ENCODE measurements around the gene ANKRD10.
A peak's percentile ranks its signal among the peaks of the same experiment; 100 is the strongest.

Gene ANKRD10

DNA sequence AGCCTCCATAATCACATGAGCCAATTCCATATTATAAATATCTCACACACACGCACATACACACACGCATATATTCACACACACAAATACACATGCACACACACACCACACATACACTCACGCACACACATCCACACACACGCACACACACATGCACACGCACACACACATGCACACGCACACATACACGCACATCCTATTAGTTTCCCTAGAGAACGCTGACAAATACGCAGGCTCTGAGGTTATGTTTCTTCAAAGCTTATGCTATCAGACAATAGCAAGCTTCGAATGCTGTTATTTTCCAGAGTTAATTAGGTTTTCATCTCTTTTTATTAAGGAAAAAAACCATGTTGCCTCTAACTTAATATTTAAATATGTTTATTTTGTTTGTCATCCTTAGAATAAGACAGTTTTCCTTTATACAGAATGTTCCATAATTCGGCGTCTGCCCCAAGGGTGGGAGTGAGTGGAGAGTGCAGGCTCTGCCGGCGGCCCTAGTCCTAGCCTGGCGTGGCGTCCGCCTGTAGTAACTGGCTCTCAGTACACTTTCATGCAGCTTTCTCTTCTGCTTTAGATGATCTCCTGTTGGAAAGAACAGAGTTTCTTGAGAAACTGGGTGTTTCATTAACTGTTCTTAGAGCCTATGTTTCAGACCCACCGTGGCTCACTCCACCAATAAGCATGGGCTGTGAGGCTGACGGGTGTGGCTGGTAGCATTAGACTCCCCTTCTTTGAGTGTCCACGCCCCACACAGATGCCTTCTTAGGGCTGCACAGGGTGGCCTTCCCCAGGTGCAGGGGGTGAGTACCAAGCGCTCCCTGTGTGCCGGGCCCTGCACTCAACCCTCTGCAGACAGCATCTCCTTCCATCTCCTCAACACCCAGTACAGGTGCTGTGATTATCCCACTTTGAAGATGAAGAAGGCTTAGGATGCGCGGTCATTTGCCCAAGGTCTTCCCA lies 30.4 kb upstream of the ANKRD10 start:
- DNase-seq, result no peak

GRCh38 chr13:110944121-110944967 lies 29.5 kb upstream of the ANKRD10 start:
- peak; percentile 59 for DNase-seq

GRCh38 chr13:110942248-110942981 lies 27.5 kb upstream of the ANKRD10 start:
- no peak for DNase-seq

- DNase-seq, result no peak
Observed at GRCh38 chr13:110938662-110939421, 24.0 kb upstream of the ANKRD10 start.

- no peak for DNase-seq
Observed at GRCh38 chr13:110937511-110938285, 22.8 kb upstream of the ANKRD10 start.

DNA sequence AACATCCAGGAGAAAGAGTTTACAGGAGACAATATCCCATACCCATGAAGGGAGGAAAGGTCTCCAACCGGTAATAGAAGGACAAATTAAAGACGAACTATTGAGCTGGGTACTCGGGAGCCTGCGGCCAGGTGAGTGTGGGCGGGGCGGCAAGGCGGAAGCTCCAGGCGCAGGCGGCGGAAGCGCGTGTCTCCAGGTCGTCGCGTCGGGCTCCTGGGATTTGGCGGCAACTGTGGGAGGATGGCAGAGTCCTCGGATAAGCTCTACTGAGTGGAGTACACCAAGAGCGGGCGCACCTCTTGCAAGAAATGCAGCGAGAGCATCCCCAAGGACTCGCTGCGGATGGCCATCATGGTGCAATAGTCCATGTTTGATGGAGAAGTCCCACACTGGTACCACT lies 21.6 kb upstream of the ANKRD10 start:
- no peak for DNase-seq

DNA sequence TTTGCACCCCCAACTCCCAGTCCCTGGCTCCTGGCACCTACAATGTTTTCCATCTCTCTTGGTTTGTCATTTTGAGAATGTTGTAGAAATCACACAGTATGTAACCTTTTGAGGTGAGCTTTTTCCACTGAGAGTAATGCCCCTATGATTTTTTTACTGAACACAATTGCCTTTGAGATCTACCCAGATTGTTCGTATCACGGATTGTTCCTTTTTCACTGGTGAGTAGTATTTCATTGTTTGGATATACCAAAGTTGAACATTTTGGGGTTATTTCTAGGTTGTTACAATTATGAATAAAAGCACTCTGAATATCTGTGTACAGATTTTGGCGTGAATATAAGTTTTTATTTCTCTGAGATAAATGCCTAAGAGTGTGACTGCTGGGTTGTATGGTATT lies 17.7 kb upstream of the ANKRD10 start:
- no peak for DNase-seq

- no peak for DNase-seq
Observed at GRCh38 chr13:110929104-110929777, 14.4 kb upstream of the ANKRD10 start.

GRCh38 chr13:110925023-110925612 lies 10.2 kb upstream of the ANKRD10 start:
- peak; percentile 32 for DNase-seq

DNA sequence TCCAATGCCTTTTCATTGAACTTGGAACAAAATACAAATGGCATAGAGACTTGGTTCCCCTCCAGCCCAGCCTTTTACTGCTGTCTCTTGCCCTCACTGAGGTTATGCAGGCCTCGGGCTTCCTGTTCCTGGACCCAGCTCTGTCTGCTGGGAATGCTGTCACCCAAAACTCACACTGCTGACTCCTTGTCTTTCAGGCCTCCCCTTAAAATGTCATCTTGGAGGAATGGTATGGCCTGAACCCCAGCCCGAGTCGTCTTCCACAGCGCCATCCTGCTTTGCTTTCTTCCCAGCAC lies 9.7 kb upstream of the ANKRD10 start:
- no peak for DNase-seq

DNA sequence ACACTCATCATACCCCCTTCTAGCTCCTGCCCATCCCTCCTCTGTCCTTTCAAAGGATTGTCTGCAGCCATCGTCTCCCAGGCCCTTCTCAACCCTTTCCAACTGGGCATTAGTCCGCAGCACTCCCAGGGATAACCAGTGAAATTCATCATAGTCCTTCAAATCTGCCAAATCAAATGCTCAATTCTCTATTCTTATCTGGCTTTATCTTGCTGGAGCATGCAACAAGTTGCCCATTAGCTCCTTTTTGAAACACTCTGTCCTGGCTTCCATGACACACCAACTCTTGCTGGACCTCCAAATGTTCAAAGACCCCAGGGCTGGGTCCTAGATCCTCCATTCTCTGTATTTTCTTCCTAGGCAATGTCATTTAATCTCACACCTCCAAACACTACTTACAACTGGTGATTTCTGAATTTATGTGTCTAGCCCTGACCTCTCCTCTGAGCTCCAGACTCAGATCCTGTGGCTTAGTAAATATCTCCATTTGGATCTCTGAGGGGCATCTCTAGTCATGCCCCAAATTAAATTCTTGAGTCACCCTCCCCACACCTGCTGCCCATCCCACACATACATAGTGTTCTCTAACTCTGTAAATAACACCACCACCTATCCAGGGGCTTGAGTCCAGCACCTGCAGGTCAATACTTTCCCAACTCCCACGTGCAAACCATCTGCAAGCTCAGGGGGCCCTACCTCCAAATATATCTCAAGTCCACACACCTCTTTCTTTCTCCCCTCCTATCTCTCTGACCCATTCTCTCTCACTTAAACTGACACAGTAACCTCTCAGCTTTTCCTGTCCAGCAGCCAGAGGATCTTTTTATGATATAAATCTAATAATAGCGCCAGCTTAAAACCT lies 9.1 kb upstream of the ANKRD10 start:
- DNase-seq, result no peak

DNA sequence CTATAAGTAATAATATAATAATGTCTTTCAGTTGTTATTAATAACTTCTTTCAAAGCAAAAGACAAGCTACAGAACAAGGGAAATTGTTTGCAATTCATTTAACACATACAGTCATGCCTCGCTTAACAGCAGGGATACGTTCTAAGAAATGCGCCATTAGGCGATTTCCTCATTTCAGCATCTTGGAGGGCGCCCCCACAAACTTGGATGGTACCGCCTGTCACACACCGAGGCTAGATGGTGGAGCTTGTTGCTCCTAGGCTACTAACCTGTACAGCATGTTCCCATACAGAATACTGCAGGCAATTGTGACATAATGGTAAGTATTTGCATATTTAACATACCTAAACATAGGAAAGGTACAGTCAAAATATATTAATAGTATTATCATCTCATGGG lies 8.2 kb upstream of the ANKRD10 start:
- DNase-seq, result no peak

GRCh38 chr13:110922506-110922905 lies 7.6 kb upstream of the ANKRD10 start:
- DNase-seq, result no peak

- no peak for DNase-seq
Observed at GRCh38 chr13:110921695-110922094, 6.8 kb upstream of the ANKRD10 start.

- no peak for DNase-seq
Observed at GRCh38 chr13:110921209-110921608, 6.3 kb upstream of the ANKRD10 start.

GRCh38 chr13:110920038-110920437 lies 5.2 kb upstream of the ANKRD10 start:
- no peak for DNase-seq

GRCh38 chr13:110916301-110917142 lies 1.7 kb upstream of the ANKRD10 start:
- DNase-seq, result no peak

- peak; percentile 46 for DNase-seq
Observed at GRCh38 chr13:110915874-110916206, 971 bp upstream of the ANKRD10 start.

Data from NCI-H1105 treated with DMSO at 0.1 percent for 48 hours (cell line).